Activated CD4-positive, alpha-beta T cell treated with anti-CD3 and anti-CD28 coated beads, Interleukin-10, Interleukin-2, amounts not matched to agents 100 ng/mL and 50 ng/mL, durations not matched to agents 16 hours and 8 hours (primary cell): ENCODE results near the gene CDS2.
"Not testable (repeated sequence)": the region's sequence is repeated elsewhere in the genome, so short reads cannot be mapped to it uniquely, and the experiment has no call there.

Source experiments
- DNase-seq: peaks from one replicate; pipeline ENCODE4 v3.0.0-alpha.2; 2020

The CDS2 gene

GRCh38 chr20:5126512-5127203 lies at the start of gene CDS2:
Gene CDS2 (plus strand): TSS chr20:5127008. CDS start chr20:5127093, 85 bp downstream.
- DNase-seq = peak; percentile 100

- DNase-seq = peak; percentile 58
These were observed 48.9 kb upstream of the CDS2 start for GRCh38 chr20:5077761-5078387.

GRCh38 chr20:5078399-5078958 lies 48.3 kb upstream of the CDS2 start:
- DNase-seq = peak; percentile 96

- DNase-seq = peak; percentile 82
These were observed 46.4 kb upstream of the CDS2 start for GRCh38 chr20:5080384-5080877.

GRCh38 chr20:5085380-5085779 lies 41.4 kb upstream of the CDS2 start:
- DNase-seq = no peak

- DNase-seq = no peak
These were observed 38.1 kb upstream of the CDS2 start for GRCh38 chr20:5088688-5089087.

GRCh38 chr20:5090191-5090590 lies 36.6 kb upstream of the CDS2 start:
- DNase-seq = peak; percentile 50

DNA sequence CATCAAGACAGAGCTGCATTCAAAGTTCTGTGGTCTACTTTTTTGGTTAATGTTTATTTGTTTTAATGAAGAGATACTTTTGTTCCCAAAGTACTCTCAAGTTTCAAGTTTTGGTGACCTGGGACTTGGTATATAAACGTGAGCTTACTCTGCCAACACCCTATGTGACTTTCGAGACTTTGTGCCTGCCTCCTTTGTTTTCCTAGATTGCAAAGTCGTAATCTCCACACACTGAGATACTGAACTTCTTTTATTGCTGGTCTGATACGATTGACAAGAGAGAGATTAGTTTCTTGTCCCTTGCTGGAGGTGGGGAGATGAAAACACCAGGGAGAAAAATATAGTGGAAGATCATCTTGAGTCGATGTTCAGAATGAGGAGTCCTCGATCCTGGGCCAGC lies 34.9 kb upstream of the CDS2 start:
- no peak for DNase-seq

DNA sequence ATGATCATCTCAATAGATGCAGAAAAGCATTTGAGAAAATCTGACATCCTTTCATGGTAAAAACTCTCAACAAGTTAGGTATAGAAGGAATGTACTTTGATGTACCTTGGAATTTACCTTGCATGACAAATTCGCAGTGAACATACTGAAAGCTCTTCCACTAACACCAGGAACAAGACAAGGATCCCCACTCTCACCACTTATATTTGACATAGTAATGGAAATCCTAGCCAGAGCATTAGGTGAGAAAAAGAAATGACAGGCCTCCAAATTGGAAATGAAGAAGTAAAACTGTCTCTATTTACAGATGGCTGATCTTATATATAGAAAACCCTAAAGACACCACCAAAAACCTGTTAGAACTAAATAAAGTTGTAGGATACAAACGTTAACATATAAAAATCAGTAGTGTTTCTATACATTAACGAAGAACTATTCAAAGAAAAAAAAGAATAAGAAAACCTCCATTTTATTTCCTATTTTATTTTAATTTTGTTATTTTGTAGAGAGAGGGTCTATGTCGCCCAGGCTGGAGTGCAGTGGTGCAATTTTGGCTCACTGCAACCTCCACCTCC lies 34.0 kb upstream of the CDS2 start:
- no peak for DNase-seq

- DNase-seq = no peak
These were observed 31.4 kb upstream of the CDS2 start for GRCh38 chr20:5095454-5095853.

DNA sequence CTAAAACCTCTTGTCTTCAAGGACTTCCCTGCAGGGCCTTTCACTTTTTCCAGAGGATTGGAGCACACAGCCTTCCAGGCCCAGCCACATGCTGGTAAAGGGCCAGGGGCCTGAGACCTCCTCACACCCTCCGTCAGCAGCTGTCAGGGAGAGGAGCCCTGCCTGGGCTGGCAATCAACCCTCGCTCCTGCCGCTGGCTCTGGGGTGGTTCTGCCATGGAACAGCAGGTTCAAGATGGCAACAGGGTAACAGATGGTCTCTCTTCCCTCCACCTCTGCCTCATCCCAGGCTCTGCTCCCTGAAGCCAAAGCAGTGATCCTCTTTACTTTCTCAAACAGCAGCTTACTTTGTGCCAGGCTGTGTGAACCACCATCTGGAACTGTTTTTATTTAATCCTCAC lies 30.9 kb upstream of the CDS2 start:
- DNase-seq = no peak

DNA sequence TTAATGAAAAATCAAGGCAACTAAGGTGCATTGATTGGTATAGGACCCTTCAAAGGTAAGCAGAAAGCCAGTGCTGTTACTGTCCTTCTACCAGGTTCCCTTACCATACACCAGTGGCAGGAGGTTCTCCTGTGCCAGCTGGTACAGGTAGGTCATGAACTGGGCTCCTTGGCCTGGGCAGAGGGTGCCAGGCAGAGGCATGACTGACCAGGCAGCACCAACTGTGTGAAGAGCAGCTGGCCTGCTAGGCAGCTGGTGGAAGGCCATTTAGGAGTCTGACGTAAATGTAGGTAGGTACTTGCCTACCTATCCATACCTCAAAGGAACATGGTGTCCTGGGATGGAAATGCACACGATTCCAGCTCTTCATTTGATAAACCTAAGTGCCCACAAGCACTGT lies 30.3 kb upstream of the CDS2 start:
- DNase-seq = no peak

DNA sequence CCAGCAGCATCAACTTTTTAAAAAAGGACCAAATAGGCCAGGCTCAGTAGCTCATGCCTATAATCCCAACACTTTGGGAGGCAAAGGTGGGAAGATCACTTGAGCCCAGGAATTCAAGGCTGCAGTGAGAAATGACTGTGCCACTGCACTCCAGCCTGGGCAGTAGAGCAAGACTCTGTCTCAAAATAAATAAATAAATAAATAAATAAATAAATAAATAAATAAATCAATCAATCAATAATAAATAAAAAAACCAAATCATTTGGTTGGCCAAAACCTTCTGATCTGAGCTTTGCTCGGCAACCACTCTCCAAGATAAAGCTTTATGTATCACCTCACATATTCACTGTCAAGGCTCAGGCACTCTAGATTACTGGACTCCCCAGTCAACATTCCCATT lies 27.8 kb upstream of the CDS2 start:
- not testable (repeated sequence) for DNase-seq

DNA sequence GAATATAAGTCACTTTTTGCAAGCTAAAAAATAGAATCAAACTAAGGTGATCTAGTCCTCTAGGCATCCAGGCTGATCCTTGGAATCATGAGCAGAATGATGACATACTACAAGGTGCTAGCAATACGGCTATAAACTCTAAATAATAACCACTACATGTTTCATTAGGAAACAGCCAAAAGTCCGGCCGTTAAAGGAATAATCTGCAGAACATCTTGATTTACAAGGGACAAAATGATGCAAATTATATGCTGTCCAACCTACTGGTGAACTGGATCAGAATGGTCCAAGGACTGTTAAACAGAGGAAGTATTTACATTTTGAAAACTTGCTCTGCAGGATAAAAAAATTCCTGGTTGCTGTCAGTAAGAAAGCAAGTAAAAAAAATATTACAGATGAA lies 26.9 kb upstream of the CDS2 start:
- DNase-seq = not testable (repeated sequence)

DNA sequence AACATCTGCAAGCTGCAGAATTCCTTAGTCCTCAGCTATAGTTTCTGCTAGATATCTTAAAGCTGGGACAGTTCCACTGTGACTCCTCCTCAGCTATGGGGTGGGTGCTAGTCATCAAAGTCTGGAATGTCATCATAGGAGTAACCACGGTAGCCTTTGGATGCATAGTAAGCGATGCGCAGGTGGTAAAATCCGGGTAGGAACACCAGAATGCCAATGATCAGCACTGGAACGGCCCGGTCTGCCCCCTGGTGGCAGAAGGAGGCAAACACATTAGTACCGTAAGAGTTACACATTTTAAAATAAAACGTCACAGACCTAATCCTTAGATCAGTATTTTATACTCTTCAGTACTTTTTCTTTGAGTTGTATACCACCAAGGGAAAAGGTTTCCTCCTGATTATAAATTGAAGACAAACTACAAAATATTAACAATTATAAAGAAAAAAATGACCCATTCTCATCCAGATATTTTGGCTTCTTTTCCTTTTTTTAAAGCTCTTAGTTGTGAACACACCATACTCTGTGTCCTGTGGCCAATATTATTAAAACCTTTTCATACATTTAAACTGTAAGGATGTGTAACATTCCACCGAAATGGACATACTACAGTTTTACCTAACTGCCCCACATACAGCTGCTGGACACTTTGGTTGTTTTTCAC lies 26.0 kb upstream of the CDS2 start:
- peak; percentile 71 for DNase-seq

DNA sequence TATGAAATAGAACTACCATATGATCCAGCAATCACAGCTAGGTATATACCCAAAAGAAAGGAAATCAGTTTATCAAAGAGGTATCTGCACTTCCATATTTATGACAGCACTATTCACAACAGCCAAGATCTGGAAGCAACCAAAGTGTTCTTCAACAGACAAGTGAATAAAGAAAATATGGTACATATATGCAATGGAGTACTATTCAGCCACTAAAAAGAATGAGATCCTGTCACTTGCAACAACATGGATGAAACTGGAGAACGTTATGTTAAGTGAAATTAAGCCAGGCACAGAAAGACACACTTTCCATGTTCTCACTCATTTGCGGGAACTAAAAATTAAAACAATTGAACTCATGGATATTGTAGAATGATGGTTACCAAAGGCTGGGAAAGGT lies 22.3 kb upstream of the CDS2 start:
- DNase-seq = no peak

DNA sequence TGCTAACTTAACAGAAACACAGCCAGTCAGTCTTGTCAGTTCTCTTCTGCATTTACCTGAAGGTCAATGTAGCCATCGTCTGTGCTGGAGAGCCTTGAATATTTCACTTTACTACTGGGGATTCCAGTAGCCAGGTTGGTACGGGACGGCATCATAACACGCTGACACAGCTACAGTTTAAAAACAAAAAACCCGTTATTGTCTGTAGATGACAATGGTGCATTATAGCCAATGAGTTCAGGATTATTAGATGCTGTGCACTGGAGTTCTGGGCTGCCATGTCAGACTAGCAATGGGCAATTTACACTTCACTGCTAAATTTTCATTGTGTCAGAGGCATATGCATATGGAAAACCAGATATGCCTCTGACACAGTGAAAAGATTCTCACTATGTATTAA lies 17.5 kb upstream of the CDS2 start:
- DNase-seq = no peak

DNA sequence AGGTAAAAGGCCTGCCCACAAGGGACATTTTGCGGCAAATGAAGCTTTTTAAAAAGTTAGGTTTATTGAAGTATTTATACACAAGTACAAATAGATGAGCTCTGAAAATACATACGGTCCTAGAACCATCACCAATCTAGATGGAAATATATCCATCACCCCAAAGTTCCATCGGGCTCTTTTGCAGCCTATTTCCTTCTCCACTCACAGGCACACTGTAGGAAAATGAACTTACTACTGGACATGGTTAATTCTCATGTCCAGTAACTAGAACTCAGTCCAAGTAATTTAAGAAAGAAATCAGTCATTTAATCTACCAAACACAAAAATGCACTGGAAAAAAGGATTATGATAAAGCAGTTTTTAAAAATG lies 13.2 kb upstream of the CDS2 start:
- no peak for DNase-seq

DNA sequence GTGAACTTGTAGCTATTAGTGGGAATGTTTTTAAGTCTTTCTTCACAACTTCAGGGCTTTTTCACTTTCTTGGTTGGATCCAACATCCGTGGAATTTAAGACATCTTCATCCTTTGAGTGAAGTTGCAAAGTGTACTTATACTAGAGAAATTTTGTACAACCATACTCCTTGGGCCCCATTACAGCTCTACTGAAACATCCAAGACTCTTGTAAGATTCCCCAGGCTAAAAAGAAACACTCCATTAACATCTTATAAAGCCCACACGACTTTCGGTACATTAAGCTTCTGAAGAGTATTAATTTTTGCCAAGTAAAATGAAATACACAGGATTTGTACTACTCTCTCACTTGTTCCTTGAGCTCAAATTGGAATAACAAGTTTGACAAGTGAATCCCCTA lies 12.4 kb upstream of the CDS2 start:
- DNase-seq = no peak

DNA sequence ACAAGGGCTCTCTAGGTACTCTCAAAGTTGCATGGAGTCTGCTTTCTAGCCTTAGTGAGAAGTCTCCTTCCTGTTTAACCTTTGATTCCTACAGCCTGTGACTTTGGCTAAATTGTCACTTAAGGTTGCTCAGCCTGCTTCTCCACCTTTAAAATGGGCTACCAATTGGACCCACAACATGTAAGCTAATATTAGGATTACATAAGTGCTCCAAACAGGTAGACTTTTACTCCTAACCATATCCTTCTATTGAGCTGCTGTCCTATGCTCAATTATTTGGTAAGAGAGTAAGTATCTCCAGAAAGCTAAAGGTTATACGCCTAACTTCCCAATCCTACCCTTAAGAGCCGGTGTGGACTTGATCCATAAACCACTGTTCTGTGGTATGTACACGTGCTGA lies 9.9 kb upstream of the CDS2 start:
- DNase-seq = no peak

DNA sequence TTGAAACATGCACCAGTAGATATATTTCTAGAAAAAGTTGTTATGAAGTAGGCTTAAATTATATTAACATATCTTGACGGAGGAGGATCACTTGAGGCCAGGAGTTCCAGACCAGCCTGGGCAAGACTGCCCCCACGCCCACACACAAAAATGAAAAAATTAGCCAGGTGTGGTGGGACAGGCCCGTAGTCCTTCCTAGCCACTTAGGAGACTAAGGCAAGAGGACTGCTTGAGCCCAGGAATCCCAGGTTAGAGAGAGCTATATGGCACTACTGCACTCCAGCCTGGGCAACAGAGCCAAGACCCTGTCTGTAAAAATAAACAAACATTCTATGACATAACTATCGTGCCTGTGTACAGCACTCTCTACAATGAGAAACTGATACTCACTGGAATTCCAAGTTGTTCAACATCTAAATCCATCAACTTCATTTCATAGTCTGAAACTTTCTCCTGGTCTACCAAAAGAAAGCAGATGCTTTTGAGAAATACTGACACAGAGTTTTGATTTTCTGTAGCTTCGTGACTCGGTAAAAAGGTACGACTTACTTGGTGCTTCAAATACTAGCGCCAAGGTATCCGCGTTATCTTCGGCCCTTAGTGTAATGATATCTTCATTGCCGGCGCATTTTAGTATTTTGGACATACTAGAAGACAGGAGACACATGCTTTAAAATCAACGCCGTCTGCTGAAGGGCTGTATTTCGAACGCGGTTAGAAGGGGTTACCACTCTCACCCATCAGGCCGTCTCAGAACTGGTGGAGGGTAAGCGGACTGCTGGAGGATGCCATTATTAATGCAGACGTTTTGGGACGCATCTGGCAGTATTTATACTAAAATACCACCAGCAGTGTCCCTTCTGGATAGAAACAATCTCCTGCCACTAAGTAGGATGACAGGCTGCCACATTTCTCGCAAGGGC lies 8.3 kb upstream of the CDS2 start:
- no peak for DNase-seq

- DNase-seq = no peak
These were observed 7.7 kb upstream of the CDS2 start for GRCh38 chr20:5119143-5119434.
